ENCODE results near the gene CNOT3. TPM values are rescaled to one million over a fixed set of nuclear protein-coding genes. Genes with fewer than 3 reads are reported as not detected.
A peak's percentile ranks its signal among the peaks of the same experiment; 100 is the strongest.

Gene CNOT3
- total and polyA plus RNA-seq, 3 donors from 2014 or later = 79.3 to 94.3 (median 79.9) TPM

DNA sequence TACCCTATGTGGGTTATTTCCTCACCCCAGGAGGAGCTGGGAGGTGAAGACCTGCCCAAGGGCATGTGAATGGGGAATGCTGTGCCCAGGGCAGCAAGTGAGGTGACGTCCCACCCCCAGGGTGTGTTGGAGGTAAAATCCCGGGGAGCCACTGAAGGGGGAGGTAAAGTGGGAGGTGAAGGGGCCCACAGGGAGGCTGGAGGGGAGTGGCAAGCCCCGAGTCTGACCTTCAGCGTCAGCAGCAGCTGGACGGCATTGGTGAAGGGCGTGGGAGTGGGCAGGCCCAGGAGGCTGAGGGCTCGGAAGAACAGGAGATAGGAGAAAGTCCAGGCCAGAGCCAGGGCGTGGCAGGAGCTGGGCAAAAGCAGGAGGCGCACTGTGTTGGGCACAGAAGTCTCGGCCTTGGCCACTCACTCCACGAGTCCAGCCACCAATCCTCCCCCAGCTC is 49.4 kb downstream of the CNOT3 start:
- Histone ChIP-seq H3K9me3 (no peaks in the 10 kb centered on the region), H3K27me3 (no peaks in the 10 kb centered on the region), H3K4me1 (peaks cover 17% of the 10 kb centered on the region), H3K27ac (peak overlapping the region; percentile 97 to 100), H3K4me3 (no peak overlapping the region), H3K36me3 (ENCODE audit: low read depth, missing control alignments) (no peaks in the 10 kb centered on the region)
- 62 to 76% methylated on average over 11 of the region's 11 CpGs for WGBS, 2 donors
- TF ChIP-seq, protein P1, sequence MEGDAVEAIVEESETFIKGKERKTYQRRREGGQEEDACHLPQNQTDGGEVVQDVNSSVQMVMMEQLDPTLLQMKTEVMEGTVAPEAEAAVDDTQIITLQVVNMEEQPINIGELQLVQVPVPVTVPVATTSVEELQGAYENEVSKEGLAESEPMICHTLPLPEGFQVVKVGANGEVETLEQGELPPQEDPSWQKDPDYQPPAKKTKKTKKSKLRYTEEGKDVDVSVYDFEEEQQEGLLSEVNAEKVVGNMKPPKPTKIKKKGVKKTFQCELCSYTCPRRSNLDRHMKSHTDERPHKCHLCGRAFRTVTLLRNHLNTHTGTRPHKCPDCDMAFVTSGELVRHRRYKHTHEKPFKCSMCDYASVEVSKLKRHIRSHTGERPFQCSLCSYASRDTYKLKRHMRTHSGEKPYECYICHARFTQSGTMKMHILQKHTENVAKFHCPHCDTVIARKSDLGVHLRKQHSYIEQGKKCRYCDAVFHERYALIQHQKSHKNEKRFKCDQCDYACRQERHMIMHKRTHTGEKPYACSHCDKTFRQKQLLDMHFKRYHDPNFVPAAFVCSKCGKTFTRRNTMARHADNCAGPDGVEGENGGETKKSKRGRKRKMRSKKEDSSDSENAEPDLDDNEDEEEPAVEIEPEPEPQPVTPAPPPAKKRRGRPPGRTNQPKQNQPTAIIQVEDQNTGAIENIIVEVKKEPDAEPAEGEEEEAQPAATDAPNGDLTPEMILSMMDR (IDR thresholded peaks at IDR 0.05) = no peak
- TF ChIP-seq POLR2A (IDR thresholded peaks at IDR 0.05) = no peak
- intact Hi-C loops (cut with DNase I; ENCODE audit: low total_unique reads) = no loop called here
- DNase-seq = peak; percentile 92

DNA sequence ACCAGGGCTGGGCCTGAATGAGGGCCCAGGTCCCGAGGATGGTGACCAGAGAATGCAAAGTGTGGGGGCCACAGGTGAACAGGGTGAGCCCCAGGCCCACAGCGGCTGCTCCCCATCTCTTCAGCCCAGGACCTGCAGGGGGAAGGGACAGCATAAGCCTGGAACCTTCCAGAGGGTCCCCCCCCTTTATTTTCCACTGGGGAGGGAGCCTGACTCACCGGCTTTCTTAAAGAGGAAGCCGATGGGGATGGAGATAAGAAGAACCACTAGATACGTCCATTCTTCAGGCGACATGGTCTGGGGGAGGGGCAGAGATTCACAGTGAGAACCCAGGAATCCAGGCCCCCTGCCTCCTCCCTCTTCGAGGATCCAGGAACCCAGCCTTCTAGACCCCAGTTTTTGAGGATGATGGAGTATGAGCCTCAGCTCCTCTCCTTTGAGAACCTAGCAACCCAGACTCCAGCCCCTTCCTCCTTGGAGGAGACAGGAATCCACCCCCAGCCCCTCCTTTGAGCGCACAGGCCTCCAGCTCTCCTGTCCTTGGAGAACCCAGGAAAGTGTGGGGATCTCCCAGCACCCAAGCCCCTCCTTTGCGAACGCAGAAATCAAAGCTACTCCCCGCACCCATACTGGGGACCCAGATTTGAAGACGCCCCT is 50.8 kb downstream of the CNOT3 start:
- peak; percentile 35 for DNase-seq
- Histone ChIP-seq H3K4me1 (peaks cover 20% of the 10 kb centered on the region), H3K4me3 (peak overlapping the region; percentile 73 to 87), H3K9me3 (no peaks in the 10 kb centered on the region), H3K27ac (peak overlapping the region; percentile 97 to 100), H3K27me3 (no peaks in the 10 kb centered on the region), H3K36me3 (ENCODE audit: low read depth, missing control alignments) (no peaks in the 10 kb centered on the region)
- 16 to 19% methylated on average over 11 to 12 of the region's 12 CpGs for WGBS, 2 donors
- intact Hi-C loops (cut with DNase I; ENCODE audit: low total_unique reads) = no loop called here
- TF ChIP-seq, protein P1 (IDR thresholded peaks at IDR 0.05) = no peak
- TF ChIP-seq POLR2A (IDR thresholded peaks at IDR 0.05) = no peak

DNA sequence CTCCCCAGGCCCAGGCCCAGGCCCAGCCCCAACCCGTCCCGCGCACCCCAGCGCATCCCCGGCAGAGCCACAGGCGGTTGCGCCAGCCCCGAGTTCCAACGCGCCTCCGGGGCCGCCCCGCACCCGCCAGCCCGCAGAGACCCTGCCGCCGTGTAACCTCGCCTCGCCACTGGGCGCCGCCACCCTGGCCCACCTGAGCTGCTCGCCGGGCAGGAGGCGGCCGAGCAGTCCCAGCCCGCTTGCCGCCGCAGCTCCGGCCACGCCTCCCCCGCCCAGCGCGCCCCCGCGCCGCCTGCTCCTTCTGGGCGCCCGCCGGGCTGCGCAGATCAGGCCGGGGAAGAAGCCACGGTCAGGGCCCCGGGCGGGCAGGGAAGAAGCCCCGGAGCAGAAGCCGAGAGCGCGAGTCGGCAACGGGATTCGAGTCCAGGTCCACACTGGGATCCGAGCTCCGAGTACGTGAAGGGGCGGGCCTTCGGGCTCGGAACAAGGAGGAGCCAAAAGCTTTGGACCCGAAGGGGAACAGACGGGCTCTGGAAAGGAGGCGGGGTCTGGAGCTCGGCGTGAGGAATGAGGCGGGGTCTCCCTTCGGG is 51.7 kb downstream of the CNOT3 start, which contains the start of gene MBOAT7:
Gene MBOAT7 (minus strand): TSS at position 436 of the 590 bp plus-strand sequence. CDS start 1,072 bp downstream, outside the sequence.
- intact Hi-C loops (cut with DNase I; ENCODE audit: low total_unique reads) = no loop called here

DNA sequence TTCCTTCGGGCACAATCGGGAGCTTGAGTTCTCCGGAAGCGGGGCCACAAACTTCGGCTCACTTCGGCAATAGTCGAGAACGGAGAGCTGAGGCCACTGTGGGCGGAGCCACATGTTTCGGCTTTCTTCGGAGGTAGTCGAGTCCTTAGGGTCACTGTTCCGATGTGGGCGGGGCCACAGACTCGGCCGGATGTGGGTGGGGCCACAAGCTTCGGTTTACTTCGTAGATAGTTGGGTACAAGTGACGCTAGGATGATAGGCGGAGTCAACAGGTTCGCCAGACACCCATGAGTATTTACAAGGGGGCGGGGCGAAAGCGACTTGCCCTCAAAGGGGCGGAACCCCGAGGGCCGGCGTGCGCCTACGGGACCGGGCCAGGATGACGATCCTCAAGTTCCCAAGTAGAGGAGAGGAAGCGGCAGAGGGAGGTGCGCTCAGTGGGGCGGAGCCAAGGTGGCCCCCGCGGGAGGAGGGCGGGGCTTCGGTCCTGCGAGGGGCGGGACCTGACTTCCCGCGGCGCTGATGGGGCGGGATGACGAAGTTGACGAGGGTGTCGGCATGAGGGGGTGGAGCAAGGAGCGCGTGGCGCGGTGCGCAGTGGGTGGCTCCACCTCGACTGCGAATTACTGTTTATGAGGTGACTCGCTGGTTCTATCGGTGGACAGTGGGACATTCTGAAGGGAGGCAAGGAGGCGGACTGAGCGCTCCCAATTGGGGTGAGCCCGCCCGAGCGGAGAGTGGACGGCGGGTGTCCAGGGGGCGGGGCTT is 52.4 kb downstream of the CNOT3 start:
- Histone ChIP-seq H3K4me3 (peak overlapping the region; percentile 73 to 87), H3K27ac (peak overlapping the region; percentile 97 to 100), H3K9me3 (no peaks in the 10 kb centered on the region), H3K4me1 (peaks cover 20% of the 10 kb centered on the region), H3K27me3 (no peaks in the 10 kb centered on the region), H3K36me3 (ENCODE audit: low read depth, missing control alignments) (no peaks in the 10 kb centered on the region)
- TF ChIP-seq POLR2A (IDR thresholded peaks at IDR 0.05) = no peak
- TF ChIP-seq, protein P1 (IDR thresholded peaks at IDR 0.05) = no peak
- peak; percentile 100 for DNase-seq
- WGBS, 2 donors = 0% methylated on average over 36 to 65 of the region's 65 CpGs
- intact Hi-C loops (cut with DNase I; ENCODE audit: low total_unique reads) = no loop called here

More for the DNA sequence above, 51.7 kb downstream of the CNOT3 start, which contains the start of gene MBOAT7:
- Histone ChIP-seq H3K9me3 (no peaks in the 10 kb centered on the region), H3K4me3 (peak within 1 kb of the TSS; percentile 73 to 87), H3K4me1 (peaks cover 20% of the 10 kb centered on the region), H3K27me3 (no peaks in the 10 kb centered on the region), H3K36me3 (ENCODE audit: low read depth, missing control alignments) (no peaks in the 10 kb centered on the region), H3K27ac (peak within 1 kb of the TSS; percentile 97 to 100)
- no peak for DNase-seq
- WGBS, 2 donors = 0 to 1% methylated on average over 10 to 51 of the region's 64 CpGs
- peak; percentile 64 for TF ChIP-seq POLR2A (IDR thresholded peaks at IDR 0.05)
- TF ChIP-seq, protein P1 (IDR thresholded peaks at IDR 0.05) = no peak
